ENCODE data around the gene COA1.
A peak's percentile ranks its signal among the peaks of the same experiment; 100 is the strongest.

The COA1 gene

GRCh38 chr7:43594020-43594419 lies 135.3 kb downstream of the COA1 start:
- Histone ChIP-seq H3K4me2 (ENCODE audit: low read length) (peak overlapping the region; percentile 54), H3K4me1 (ENCODE audit: control insufficient read depth, low read length) (peaks cover 54% of the 10 kb centered on the region), H3K27me3 (ENCODE audit: control insufficient read depth, low read length) (no peaks in the 10 kb centered on the region), H3K9me2 (replicated peaks; ENCODE audit: control insufficient read depth, low read length) (no peaks in the 10 kb centered on the region), H3F3A (ENCODE audit: control insufficient read depth, insufficient read depth) (peaks cover 3% of the 10 kb centered on the region; the same call in 1 of the 2 replicates), H3K9me3 (ENCODE audit: control insufficient read depth, insufficient read depth, low read length) (no peaks in the 10 kb centered on the region), H3K79me2 (ENCODE audit: control insufficient read depth, low read length) (peaks cover 98% of the 10 kb centered on the region), H3K36me3 (ENCODE audit: control insufficient read depth, low read length) (peaks cover 61% of the 10 kb centered on the region), H4K20me1 (ENCODE audit: control insufficient read depth, insufficient read depth, low read depth, low read length) (peaks cover 29% of the 10 kb centered on the region), H3K27ac (ENCODE audit: low read depth, low read length) (no peak overlapping the region), H3K4me3 (ENCODE audit: low read length) (peak overlapping the region; percentile 49; the same call in 1 of the 2 replicates)
- TF ChIP-seq CTCF (IDR thresholded peaks at IDR 0.05; ENCODE audit: low read depth, low read length, poor library complexity, severe bottlenecking) (no peak), EZH2phosphoT487 (IDR thresholded peaks at IDR 0.05; ENCODE audit: borderline replicate concordance, low read length) (no peak)

- Histone ChIP-seq H3K4me1 (ENCODE audit: control insufficient read depth, low read length) (peaks cover 64% of the 10 kb centered on the region), H3K27ac (ENCODE audit: low read depth, low read length) (no peak overlapping the region), H3K79me2 (ENCODE audit: control insufficient read depth, low read length) (peaks cover 98% of the 10 kb centered on the region), H3K9me2 (replicated peaks; ENCODE audit: control insufficient read depth, low read length) (no peaks in the 10 kb centered on the region), H3K9me3 (ENCODE audit: control insufficient read depth, insufficient read depth, low read length) (no peaks in the 10 kb centered on the region), H3F3A (ENCODE audit: control insufficient read depth, insufficient read depth) (peaks cover 3% of the 10 kb centered on the region; the same call in 1 of the 2 replicates), H3K4me3 (ENCODE audit: low read length) (peak overlapping the region; percentile 49), H3K4me2 (ENCODE audit: low read length) (peak overlapping the region; percentile 54), H3K27me3 (ENCODE audit: control insufficient read depth, low read length) (no peaks in the 10 kb centered on the region), H4K20me1 (ENCODE audit: control insufficient read depth, insufficient read depth, low read depth, low read length) (peaks cover 32% of the 10 kb centered on the region), H3K36me3 (ENCODE audit: control insufficient read depth, low read length) (peaks cover 60% of the 10 kb centered on the region)
- no peak for TF ChIP-seq EZH2phosphoT487 (IDR thresholded peaks at IDR 0.05; ENCODE audit: borderline replicate concordance, low read length)
- no peak for TF ChIP-seq CTCF (IDR thresholded peaks at IDR 0.05; ENCODE audit: low read depth, low read length, poor library complexity, severe bottlenecking)
These were observed 136.3 kb downstream of the COA1 start for GRCh38 chr7:43593010-43593409.

- H3K9me2 ChIP-seq (replicated peaks; ENCODE audit: control insufficient read depth, low read length), result no peaks in the 10 kb centered on the region
- no peaks in the 10 kb centered on the region for H3K9me3 ChIP-seq (ENCODE audit: control insufficient read depth, insufficient read depth, low read length)
- H3K4me3 ChIP-seq (ENCODE audit: low read length), result peak overlapping the region; percentile 49
- peaks cover 3% of the 10 kb centered on the region; the same call in 1 of the 2 replicates for H3F3A ChIP-seq (ENCODE audit: control insufficient read depth, insufficient read depth)
- peak overlapping the region; percentile 54 for H3K4me2 ChIP-seq (ENCODE audit: low read length)
- H3K27ac ChIP-seq (ENCODE audit: low read depth, low read length), result no peak overlapping the region
- peaks cover 32% of the 10 kb centered on the region for H4K20me1 ChIP-seq (ENCODE audit: control insufficient read depth, insufficient read depth, low read depth, low read length)
- TF ChIP-seq CTCF (IDR thresholded peaks at IDR 0.05; ENCODE audit: low read depth, low read length, poor library complexity, severe bottlenecking) (no peak), EZH2phosphoT487 (IDR thresholded peaks at IDR 0.05; ENCODE audit: borderline replicate concordance, low read length) (no peak)
- H3K79me2 ChIP-seq (ENCODE audit: control insufficient read depth, low read length), result peaks cover 99% of the 10 kb centered on the region
- H3K27me3 ChIP-seq (ENCODE audit: control insufficient read depth, low read length), result no peaks in the 10 kb centered on the region
- peaks cover 71% of the 10 kb centered on the region for H3K4me1 ChIP-seq (ENCODE audit: control insufficient read depth, low read length)
- peaks cover 56% of the 10 kb centered on the region for H3K36me3 ChIP-seq (ENCODE audit: control insufficient read depth, low read length)
These were observed 137.0 kb downstream of the COA1 start for GRCh38 chr7:43592326-43592725.
